Medulla oblongata (tissue), 1 donor: ENCODE results near the gene ROBO4.

Source experiments
- DNase-seq: peaks from one replicate; pipeline ENCODE4 v3.0.0-alpha.2; 2015; ENCODE audit errors: extremely low spot score

The ROBO4 gene

GRCh38 chr11:124890151-124890550 lies 7.5 kb downstream of the ROBO4 start:
- no peak for DNase-seq

DNA sequence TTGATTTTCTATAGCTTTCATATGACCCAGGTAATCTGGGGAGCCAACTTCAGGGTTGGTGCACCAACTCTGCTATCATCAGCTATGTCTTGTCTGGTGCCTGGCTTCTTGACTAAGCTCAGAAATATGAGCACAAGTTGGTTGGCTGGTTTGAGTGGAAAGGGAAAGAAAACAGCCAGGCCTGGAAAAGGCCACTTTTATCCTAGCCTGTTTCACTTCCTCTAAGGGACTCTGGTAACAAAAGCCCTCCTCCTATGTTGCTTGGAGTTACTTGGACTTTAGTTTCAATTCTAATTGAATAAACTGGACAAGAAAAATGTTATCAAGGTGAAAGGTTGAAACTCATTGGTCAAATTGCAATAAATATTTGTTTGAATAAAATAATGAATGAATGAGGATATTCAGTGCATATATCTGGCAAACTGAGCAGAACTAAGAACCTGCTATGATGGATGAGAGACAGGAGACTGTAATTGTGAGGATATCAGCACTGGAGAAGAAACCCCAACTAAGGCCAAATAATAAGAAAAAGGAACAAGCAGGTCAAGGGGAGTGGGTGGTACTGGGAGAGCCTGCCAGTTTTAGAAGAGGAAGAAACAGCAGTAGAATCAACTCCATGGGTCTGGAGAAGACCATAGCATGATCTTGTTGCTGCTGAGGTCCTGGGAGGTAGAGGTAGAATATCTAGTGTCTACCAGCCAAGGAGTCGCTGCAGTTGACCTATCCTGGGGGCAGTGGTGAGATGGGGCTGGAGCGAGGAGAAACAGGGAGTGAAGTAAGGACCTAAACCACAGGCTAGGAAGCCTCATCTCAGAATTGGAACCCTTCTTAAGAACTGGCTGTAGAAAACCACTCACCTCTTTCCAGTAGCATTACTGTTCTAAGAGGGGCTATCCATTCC lies 8.2 kb downstream of the ROBO4 start:
- DNase-seq: peak; percentile 41

DNA sequence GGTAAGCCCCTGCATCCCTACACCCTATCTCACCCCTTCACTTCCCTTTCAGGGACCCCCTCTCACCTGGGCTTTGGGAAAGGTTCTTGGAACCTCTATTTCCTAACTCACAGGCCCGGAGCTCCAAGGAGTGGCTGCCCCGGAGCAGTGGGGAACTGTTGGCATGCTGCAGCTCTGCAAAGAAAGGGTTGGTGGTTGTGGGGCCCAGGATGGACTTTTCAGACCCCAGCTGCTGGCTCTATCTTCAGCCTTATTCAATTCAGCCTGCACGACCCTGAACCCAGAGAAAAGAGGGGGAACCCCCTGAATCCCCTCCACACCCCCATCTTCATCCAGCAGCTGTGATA lies 10.0 kb downstream of the ROBO4 start:
- no peak for DNase-seq

GRCh38 chr11:124886978-124887666 lies 10.5 kb downstream of the ROBO4 start:
- DNase-seq: no peak

DNA sequence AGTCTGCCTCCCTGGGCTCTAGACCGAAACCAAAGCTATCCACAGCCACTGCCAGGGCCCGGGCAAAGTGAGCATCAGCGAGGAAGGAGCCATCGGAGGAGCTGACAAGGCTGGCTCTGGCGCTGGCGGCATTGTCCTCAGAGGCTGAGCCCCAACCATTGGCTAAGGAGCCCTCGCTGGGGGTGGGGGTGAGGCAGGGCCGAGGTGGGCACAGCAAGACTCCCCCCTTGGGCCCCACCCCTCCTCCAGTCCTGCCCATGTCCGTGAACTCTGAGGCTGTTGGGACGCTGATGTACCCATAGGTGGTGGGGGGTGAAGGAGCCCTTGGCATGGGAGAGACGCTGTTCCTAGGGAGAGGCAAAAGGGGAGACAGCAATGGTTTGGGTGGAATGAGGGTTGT lies 11.2 kb downstream of the ROBO4 start:
- no peak for DNase-seq

- no peak for DNase-seq
These were observed 12.7 kb downstream of the ROBO4 start for GRCh38 chr11:124884869-124885479.

GRCh38 chr11:124884340-124884739 lies 13.3 kb downstream of the ROBO4 start:
- DNase-seq: no peak

DNA sequence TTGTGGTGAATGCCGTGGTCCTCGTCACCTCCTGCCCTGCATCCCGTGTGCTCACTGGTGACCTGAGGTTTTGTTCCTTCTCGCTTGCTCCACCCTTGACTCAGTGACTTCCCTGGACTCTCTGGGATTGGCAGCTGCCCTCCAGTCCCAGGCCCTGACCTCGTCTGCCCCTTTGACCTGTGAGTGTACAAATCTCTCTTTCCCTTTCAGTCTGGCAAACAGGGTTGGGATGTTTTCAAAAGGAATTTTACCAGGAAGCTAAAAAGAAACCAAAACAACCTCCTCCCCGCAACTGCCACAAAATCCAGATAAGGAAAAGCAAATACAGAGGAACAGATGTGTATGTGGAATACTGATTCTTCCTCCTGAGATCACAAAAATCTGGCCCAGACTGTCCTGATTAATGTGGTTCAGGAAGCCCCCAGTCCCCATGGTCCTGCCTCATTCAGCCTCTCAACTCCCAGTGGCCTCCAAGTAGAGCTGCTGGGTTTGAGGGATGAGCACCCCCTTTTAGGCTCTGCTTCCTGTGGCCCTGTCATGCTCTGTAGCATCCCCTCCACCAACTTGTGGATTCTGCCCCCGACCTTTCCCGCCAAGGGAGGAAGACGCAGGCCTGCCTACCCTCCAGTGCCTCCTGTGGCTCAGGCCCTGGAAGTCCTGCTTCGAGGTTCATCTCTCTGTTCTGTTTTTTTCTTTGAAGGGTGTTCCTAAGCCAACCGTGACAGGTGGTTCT lies 15.2 kb downstream of the ROBO4 start:
- no peak for DNase-seq

DNA sequence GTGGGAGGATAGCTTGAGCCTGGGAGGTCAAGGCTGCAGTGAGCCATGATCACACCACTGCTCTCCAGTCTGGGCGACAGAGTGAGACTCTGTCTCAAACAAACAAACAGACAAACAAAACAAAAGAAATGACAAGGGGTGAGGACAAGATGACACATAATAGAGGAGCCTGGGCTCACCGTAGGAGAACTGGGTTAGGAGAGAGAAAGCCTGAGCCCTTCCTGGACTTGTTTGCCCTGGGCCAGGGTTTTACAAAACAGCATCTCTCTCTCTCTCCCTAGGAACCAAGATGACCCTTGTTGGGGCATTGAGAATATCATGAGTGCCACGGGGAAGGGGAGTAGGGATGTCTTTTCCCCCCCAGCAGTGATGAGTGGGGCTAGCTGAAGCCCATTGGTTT lies 16.7 kb downstream of the ROBO4 start:
- DNase-seq: no peak

DNA sequence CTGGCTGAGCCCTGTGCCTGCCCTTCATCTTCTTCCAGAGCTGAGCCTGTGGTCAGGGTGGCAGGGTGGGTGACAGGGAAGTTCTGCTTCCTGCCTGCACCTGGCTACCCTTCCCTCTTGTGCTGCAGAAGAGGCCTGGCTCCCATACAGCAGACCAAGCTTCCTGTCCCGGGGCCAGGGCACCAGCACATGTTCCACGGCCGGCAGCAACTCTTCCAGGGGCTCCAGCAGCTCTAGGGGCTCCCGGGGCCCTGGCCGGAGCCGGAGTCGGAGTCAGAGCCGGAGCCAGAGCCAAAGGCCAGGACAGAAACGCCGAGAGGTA lies 17.4 kb downstream of the ROBO4 start:
- DNase-seq: no peak

DNA sequence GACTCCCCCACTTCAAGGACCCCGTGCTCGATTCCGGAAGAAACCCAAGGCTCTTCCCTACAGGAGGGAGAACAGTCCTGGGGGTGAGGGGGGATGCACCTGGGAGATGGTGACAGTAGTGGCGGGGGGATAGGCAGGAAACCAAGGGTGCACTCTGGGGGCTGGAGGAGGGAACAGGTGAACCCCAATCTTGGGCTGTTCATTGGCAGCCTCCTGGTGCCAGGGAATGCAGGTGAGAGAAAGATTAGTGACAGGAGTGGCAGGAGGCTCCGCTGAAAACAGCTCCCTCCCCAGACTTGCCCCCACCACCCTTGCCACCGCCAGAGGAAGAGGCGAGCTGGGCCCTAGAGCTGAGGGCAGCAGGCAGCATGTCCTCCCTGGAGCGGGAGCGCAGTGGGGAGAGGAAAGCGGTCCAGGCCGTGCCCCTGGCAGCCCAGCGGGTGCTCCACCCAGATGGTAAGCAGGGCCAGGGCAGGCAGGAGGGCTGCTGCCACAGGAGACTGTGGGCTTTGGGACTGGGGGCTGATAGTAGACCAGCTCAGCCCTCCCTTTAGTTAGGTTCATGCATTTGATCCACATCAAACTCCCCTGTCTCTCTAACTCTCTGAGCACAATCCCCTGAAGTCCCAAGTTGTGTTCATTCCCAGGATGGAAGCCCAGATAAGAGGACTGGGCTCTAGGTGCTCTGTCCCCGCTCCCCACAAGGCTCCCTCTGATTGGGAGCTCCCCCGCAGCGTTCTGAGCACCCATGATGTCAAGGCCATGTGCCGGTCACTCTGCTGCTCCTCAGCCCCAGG lies 18.0 kb downstream of the ROBO4 start:
- no peak for DNase-seq

- no peak for DNase-seq
These were observed 18.7 kb downstream of the ROBO4 start for GRCh38 chr11:124878759-124879492.

GRCh38 chr11:124877910-124878758 lies 19.5 kb downstream of the ROBO4 start:
- no peak for DNase-seq

GRCh38 chr11:124877631-124877909 lies 20.1 kb downstream of the ROBO4 start:
- no peak for DNase-seq

- no peak for DNase-seq
These were observed 20.6 kb downstream of the ROBO4 start for GRCh38 chr11:124876818-124877630.

DNA sequence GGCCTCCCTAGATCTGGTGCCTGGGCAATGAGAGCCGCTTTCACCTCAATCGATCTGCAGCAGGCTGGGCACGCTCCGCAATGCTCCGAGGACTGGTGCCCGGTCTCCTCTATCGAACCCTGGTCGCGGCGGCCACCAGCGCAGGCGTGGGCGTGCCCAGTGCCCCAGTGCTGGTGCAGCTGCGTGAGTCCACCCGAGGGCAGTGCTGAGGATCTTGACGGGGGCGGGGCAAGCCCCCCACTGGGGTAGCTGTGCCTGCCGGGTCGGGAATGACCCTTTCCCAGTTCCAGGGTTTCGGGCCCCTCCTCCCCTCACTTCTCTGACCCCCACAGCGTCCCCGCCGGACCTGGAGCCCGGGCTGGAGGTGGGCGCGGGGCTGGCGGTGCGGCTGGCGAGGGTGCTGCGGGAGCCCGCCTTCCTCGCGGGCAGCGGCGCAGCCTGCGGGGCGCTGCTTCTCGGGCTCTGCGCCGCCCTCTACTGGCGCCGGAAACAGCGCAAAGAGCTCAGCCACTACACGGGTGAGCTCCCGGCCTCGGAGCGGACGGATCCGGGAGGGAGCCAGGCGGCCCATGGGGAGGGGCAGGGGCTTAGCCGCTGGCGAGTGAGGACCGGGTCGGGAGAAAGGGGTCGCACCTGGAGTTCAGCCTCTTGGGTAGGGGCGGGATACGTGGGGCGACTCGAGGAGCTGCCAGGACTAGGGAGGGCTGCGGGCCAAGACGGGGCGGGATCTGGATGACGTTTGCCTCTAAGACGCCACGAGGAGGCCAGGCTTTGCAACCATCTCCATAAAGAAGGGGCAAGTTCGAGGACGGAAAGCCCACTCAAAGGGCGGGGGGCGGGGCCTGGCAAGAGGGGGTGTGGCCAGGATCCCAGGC lies 21.5 kb downstream of the ROBO4 start:
- peak; percentile 92 for DNase-seq

GRCh38 chr11:124875401-124875800 lies 22.3 kb downstream of the ROBO4 start:
- no peak for DNase-seq

DNA sequence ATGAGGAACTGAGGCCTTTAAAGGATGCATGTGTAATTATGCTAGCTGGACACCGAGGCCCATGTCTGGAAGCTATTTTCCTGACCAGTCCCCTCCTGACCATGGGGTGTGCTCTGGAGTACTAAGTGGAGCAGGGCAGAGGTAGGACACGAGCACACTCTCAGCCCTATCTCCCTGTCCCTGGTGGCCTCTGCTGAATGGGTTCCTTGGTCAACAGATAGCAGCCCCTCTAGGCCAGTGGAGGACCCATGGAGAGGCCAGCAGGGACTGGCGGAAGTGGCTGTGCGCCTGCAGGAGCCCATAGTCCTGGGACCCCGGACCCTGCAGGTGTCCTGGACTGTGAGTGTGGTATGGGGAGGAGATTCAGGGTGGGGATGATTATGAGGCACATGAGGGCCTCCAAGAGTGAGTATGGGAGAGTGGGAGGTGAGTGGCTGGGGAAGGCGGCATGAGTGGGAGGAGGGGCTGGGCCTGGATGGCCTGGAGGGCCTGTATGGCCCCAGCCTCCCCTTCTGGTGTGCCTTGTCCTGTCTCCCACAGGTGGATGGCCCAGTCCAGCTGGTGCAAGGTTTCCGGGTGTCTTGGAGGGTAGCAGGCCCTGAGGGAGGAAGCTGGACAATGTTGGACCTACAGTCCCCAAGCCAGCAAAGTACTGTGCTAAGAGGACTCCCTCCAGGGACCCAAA lies 23.0 kb downstream of the ROBO4 start:
- no peak for DNase-seq
